WTC11 (cell line): ENCODE results near the gene ICE2. TPM values are rescaled to one million over a fixed set of nuclear protein-coding genes. Genes with fewer than 3 reads are reported as not detected.

Experiments
- ATAC-seq: fragments of 200-7000 bp; cut with Tn5 transposase; 2 replicates; pipeline ENCODE4 v1.10.0; 2021; ENCODE audit warnings: mild to moderate bottlenecking, moderate library complexity
- CTCF ChIA-PET: fragments of 300-600 bp; sonication (Branson Sonifier 250); formaldehyde crosslinking; loops from one replicate; lab custom pipeline; 2021; ENCODE audit warnings: antibody characterized with exemption; lab: Charles Lee
- POLR2A ChIA-PET: fragments of 350-600 bp; sonication (Branson Sonifier 250); formaldehyde crosslinking; loops from one replicate; lab custom pipeline; 2021; ENCODE audit warnings: antibody characterized with exemption; lab: Charles Lee
- DNase-seq: peaks from one replicate; pipeline ENCODE4 v3.0.0; 2021; ENCODE audit warnings: low spot score
- H3K27ac Mint-ChIP-seq: 2 replicates; pipeline ENCODE4 v1.8.0; 2021; ENCODE audit warnings: mixed read lengths
- H3K27me3 Mint-ChIP-seq: 2 replicates; pipeline ENCODE4 v1.8.0; 2021; ENCODE audit warnings: low read depth, mild to moderate bottlenecking, moderate library complexity, mixed read lengths
- H3K36me3 Mint-ChIP-seq: 2 replicates; pipeline ENCODE4 v1.8.0; 2021; ENCODE audit warnings: mixed read lengths
- H3K4me1 Mint-ChIP-seq: 2 replicates; pipeline ENCODE4 v1.8.0; 2022; ENCODE audit warnings: mixed read lengths
- H3K4me3 Mint-ChIP-seq: 2 replicates; pipeline ENCODE4 v1.8.0; 2021; ENCODE audit warnings: mild to moderate bottlenecking, moderate library complexity, mixed read lengths
- H3K9me3 Mint-ChIP-seq: 2 replicates; pipeline ENCODE4 v1.8.0; 2021; ENCODE audit warnings: mixed read lengths
- ATF2 ChIP-seq: sonication (generic); formaldehyde crosslinking; IDR thresholded peaks from 2 replicates; pipeline ENCODE4 v1.8.1; 2022; ENCODE audit warnings: low read depth, missing genetic modification reagents, borderline replicate concordance
- CDX4 ChIP-seq: fragments of 250-450 bp; sonication (Bioruptor Pico); IDR thresholded peaks from 2 replicates; pipeline ENCODE4 v1.9.0; 2021; ENCODE audit warnings: moderate library complexity, mild to moderate bottlenecking, inconsistent platforms, borderline replicate concordance
- CREB1 ChIP-seq: sonication (generic); formaldehyde crosslinking; IDR thresholded peaks from 2 replicates; pipeline ENCODE4 v1.8.0; 2023; ENCODE audit warnings: mild to moderate bottlenecking, missing genetic modification reagents
- ERG ChIP-seq: fragments of 250-450 bp; sonication (Bioruptor Pico); IDR thresholded peaks from 2 replicates; pipeline ENCODE4 v1.8.0; 2021; ENCODE audit warnings: mild to moderate bottlenecking
- HMGA2 ChIP-seq: fragments of 250-450 bp; sonication (Bioruptor Pico); IDR thresholded peaks from 2 replicates; pipeline ENCODE4 v1.4.0; 2021; ENCODE audit warnings: mild to moderate bottlenecking, moderate library complexity
- JAZF1 ChIP-seq: fragments of 250-450 bp; sonication (Bioruptor Pico); IDR thresholded peaks from 2 replicates; pipeline ENCODE4 v1.9.0; 2021; ENCODE audit warnings: moderate library complexity, mild to moderate bottlenecking, inconsistent platforms
- JUN ChIP-seq: sonication (generic); formaldehyde crosslinking; IDR thresholded peaks from 2 replicates; pipeline ENCODE4 v1.8.0; 2023; ENCODE audit warnings: mild to moderate bottlenecking, missing genetic modification reagents
- KAT7 ChIP-seq: sonication (generic); formaldehyde crosslinking; IDR thresholded peaks from 2 replicates; pipeline ENCODE4 v1.8.1; 2023; ENCODE audit warnings: missing genetic modification reagents, mild to moderate bottlenecking, borderline replicate concordance
- NR3C1 ChIP-seq: sonication (generic); formaldehyde crosslinking; conservative IDR thresholded peaks from 2 replicates; pipeline ENCODE4 v1.8.1; 2023; ENCODE audit warnings: low read depth, mild to moderate bottlenecking, missing genetic modification reagents
- PRRX2 ChIP-seq: fragments of 250-450 bp; sonication (Bioruptor Pico); IDR thresholded peaks from 2 replicates; pipeline ENCODE4 v1.8.0; 2021; ENCODE audit warnings: mild to moderate bottlenecking
- TEAD1 ChIP-seq: sonication (generic); formaldehyde crosslinking; IDR thresholded peaks from 2 replicates; pipeline ENCODE4 v1.8.0; 2022; ENCODE audit warnings: mild to moderate bottlenecking, missing genetic modification reagents
- TEAD4 ChIP-seq: sonication (generic); formaldehyde crosslinking; IDR thresholded peaks from 2 replicates; pipeline ENCODE4 v1.8.0; 2022; ENCODE audit warnings: mild to moderate bottlenecking, missing genetic modification reagents
- TP53 ChIP-seq: sonication (generic); formaldehyde crosslinking; IDR thresholded peaks from 2 replicates; pipeline ENCODE4 v1.8.1; 2023; ENCODE audit warnings: mild to moderate bottlenecking, missing genetic modification reagents
- ZNF263 ChIP-seq: sonication (generic); formaldehyde crosslinking; IDR thresholded peaks from 2 replicates; pipeline ENCODE4 v1.8.1; 2022; ENCODE audit warnings: low read depth, mild to moderate bottlenecking, moderate library complexity, missing genetic modification reagents
- ZNF317 ChIP-seq: sonication (generic); formaldehyde crosslinking; IDR thresholded peaks from 2 replicates; pipeline ENCODE4 v1.8.1; 2023; ENCODE audit warnings: low read depth, mild to moderate bottlenecking, moderate library complexity, missing genetic modification reagents, borderline replicate concordance
- ZNF396 ChIP-seq: fragments of 250-450 bp; sonication (Bioruptor Pico); IDR thresholded peaks from 2 replicates; pipeline ENCODE4 v1.8.0; 2021; ENCODE audit warnings: mild to moderate bottlenecking, moderate library complexity, borderline replicate concordance
- ZNF423 ChIP-seq: fragments of 250-450 bp; sonication (Bioruptor Pico); IDR thresholded peaks from 2 replicates; pipeline ENCODE4 v2.1.2; 2022; ENCODE audit warnings: mild to moderate bottlenecking, moderate library complexity
- ZNF532 ChIP-seq: fragments of 250-450 bp; sonication (Bioruptor Pico); IDR thresholded peaks from 2 replicates; pipeline ENCODE4 v1.9.0; 2021; ENCODE audit warnings: mild to moderate bottlenecking, borderline replicate concordance
- ZSCAN18 ChIP-seq: fragments of 250-450 bp; sonication (Bioruptor Pico); IDR thresholded peaks from 2 replicates; pipeline ENCODE4 v2.1.2; 2022; ENCODE audit warnings: mild to moderate bottlenecking, moderate library complexity
- total RNA-seq: library from RNA; stranded (reverse); gene quantifications from 3 replicates; pipeline ENCODE4 v1.2.3, GENCODE V29; 2021

ICE2 gene
- total RNA-seq, 1 experiment from 2014 or later: 76.9 TPM

- TF ChIP-seq ZNF532 (CRISPR knock-in tag): no peak
- TF ChIP-seq NR3C1 (CRISPR knock-in tag): no peak
- TF ChIP-seq ZNF423 (CRISPR knock-in tag): no peak
Observed at GRCh38 chr15:60464836-60465630, 13.9 kb downstream of the ICE2 start (continued).

- H3K27ac Mint-ChIP-seq: no peak overlapping the region
Observed at GRCh38 chr15:60462027-60462426, 16.9 kb downstream of the ICE2 start.

GRCh38 chr15:60460931-60461330, 18.0 kb downstream of the ICE2 start:
- no peak overlapping the region for H3K4me3 Mint-ChIP-seq
- no peak for ATAC-seq
- H3K27ac Mint-ChIP-seq: no peak overlapping the region
- POLR2A ChIA-PET: no interaction called here
- TF ChIP-seq TEAD1 (CRISPR knock-in tag): no peak
- no peak for TF ChIP-seq KAT7 (CRISPR knock-in tag)
- TF ChIP-seq CREB1 (CRISPR knock-in tag): no peak
- TF ChIP-seq TEAD4 (CRISPR knock-in tag): no peak
- no peak for DNase-seq
- no peaks in the 10 kb centered on the region for H3K4me1 Mint-ChIP-seq
- CTCF ChIA-PET: no interaction called here
- H3K9me3 Mint-ChIP-seq: no peaks in the 10 kb centered on the region
- H3K27me3 Mint-ChIP-seq: no peaks in the 10 kb centered on the region
- H3K36me3 Mint-ChIP-seq: peaks cover 6% of the 10 kb centered on the region

More at GRCh38 chr15:60462027-60462426, 16.9 kb downstream of the ICE2 start:
- ChIA-PET CTCF (interaction anchor here (0.6 kb wide), 1 partner anchor 993 kb away, joined by 3 read pairs; no protein-coding TSS in a partner anchor), POLR2A (no interaction called here)
- TF ChIP-seq ZSCAN18 (CRISPR knock-in tag): no peak
- no peak for TF ChIP-seq HMGA2
- no peak for TF ChIP-seq ERG (CRISPR knock-in tag)
- H3K9me3 Mint-ChIP-seq: no peaks in the 10 kb centered on the region
- H3K27me3 Mint-ChIP-seq: no peaks in the 10 kb centered on the region
- peaks cover 11% of the 10 kb centered on the region for H3K36me3 Mint-ChIP-seq
- no peak overlapping the region for H3K4me3 Mint-ChIP-seq
- no peak for DNase-seq
- H3K4me1 Mint-ChIP-seq: no peaks in the 10 kb centered on the region
- no peak for ATAC-seq

GRCh38 chr15:60458721-60459120, 20.2 kb downstream of the ICE2 start:
- CTCF ChIA-PET: no interaction called here
- no peak overlapping the region for H3K27ac Mint-ChIP-seq
- DNase-seq (no peak), ATAC-seq (no peak)
- H3K27me3 Mint-ChIP-seq: no peaks in the 10 kb centered on the region
- H3K4me1 Mint-ChIP-seq: no peaks in the 10 kb centered on the region
- H3K4me3 Mint-ChIP-seq: no peak overlapping the region
- POLR2A ChIA-PET: no interaction called here
- peaks cover 9% of the 10 kb centered on the region for H3K36me3 Mint-ChIP-seq
- no peaks in the 10 kb centered on the region for H3K9me3 Mint-ChIP-seq
- no peak for TF ChIP-seq ZNF317 (CRISPR knock-in tag)
- no peak for TF ChIP-seq ATF2 (CRISPR knock-in tag)
- TF ChIP-seq JAZF1: no peak
- no peak for TF ChIP-seq ZNF263 (CRISPR knock-in tag)
- no peak for TF ChIP-seq CDX4
- TF ChIP-seq JUN (CRISPR knock-in tag): no peak
- no peak for TF ChIP-seq TP53 (CRISPR knock-in tag)
- TF ChIP-seq PRRX2 (CRISPR knock-in tag): no peak
- TF ChIP-seq ZNF396 (CRISPR knock-in tag): no peak
